Measurements from ENCODE around the gene ATP11B.

The ATP11B gene

GRCh38 chr3:182908471-182908870, 115.2 kb downstream of the ATP11B start:
- no peak for DNase-seq (ENCODE audit: low read depth in 3 of 3, low spot score in 1 of 3)

- DNase-seq (ENCODE audit: low read depth in 3 of 3, low spot score in 1 of 3) = no peak
Measured at GRCh38 chr3:182909318-182910040, 116.2 kb downstream of the ATP11B start.

DNA sequence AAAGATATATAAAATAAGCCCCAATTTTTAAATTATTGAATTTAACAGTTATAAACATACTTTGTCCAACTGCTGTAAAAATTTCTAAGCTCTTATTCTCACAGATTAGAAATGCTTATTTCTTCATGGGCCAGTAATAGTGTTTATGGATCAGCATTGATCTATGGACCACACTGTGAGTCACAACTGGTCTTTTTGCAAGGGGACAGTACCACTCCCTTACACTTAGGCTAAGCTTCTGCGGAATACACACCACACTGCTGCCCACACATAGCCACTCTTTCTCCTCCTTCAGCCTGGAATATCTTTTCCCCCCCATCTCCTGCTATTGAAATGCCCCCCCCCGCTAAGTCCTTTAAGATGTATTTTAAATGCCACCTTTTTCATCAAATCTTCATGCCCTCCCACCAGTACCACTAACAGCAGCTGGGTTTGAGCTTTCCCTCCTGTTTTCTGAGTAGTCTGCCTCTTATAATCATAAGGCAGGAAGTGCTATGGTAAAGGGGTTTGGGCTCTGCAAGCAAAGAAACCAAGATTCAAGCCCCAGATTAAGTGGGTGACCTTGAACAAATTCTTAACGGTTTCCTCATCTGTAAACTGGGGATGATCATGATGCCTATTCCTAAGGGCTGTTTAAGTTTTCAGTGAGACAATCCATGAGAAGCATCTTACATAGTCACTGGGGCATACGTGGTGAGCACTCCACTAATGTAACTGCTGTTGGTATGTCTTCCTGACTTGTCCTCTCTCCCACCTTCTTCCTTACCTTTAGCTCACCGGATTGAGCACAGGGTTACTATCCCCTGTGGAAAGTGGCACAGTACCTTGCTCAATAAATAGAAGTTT, 117.9 kb downstream of the ATP11B start:
- DNase-seq (ENCODE audit: low read depth in 3 of 3, low spot score in 1 of 3) = no peak

DNA sequence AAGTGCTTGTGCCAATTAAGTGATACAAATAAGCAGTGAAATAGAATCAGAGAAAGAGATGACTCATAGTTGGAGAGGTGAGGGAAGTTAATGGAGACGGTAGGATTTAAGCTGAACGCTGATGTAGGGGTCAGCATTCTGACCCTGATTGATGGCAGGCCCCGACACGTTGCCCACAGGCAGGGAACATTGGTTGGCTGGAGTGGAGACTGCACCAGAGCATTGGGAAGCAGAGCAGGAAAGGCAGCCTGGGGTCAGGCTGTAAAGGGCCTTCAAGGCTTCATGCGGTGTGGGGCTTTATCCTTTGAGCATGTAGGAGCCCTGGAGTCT, 118.4 kb downstream of the ATP11B start:
- no peak for DNase-seq (ENCODE audit: low read depth in 3 of 3, low spot score in 1 of 3)

GRCh38 chr3:182912474-182912873, 119.2 kb downstream of the ATP11B start:
- DNase-seq (ENCODE audit: low read depth in 3 of 3, low spot score in 1 of 3) = no peak

GRCh38 chr3:182913889-182914288, 120.6 kb downstream of the ATP11B start:
- DNase-seq (ENCODE audit: low read depth in 3 of 3, low spot score in 1 of 3) = no peak

DNA sequence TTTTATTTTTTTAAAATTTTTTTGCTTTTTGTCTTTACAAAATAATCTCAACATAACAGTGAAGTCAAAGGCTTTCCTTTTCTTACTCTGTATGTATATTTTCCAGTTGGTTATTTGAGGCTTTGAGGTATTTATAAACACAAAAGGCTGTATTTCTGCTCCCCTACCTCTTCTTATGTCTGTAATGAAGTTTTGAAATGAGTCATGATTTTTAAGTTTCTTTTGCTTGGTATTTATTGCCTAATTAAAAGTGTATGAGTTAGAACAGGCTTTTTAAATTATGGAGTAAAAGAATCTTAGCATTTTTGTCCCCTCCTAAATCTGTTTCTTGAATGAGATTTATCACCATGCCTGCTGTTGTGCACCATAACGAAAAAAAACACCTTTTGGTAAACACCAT, 121.0 kb downstream of the ATP11B start:
- no peak for DNase-seq (ENCODE audit: low read depth in 3 of 3, low spot score in 1 of 3)

DNA sequence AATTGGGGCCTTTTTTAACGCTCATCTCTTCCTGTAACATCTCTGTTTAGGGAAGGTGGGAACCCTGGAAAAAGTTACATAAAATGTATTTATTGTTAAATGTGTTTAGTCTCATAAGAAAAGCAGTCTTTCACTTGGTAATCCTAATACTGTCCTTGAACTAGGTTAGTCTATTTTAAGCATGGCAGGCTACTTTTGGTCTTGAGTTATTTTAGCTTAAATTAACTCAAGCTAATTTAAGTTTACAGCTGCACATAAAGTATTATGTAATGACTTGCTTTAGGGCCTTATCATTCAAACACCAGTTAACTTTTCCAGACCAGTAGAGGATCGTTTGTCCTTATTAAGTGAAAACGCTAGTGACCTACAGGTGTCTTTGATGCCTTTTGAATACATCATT, 123.8 kb downstream of the ATP11B start:
- no peak for DNase-seq (ENCODE audit: low read depth in 3 of 3, low spot score in 1 of 3)

- no peak for DNase-seq (ENCODE audit: low read depth in 3 of 3, low spot score in 1 of 3)
Measured at GRCh38 chr3:182919866-182920357, 126.6 kb downstream of the ATP11B start.

DNA sequence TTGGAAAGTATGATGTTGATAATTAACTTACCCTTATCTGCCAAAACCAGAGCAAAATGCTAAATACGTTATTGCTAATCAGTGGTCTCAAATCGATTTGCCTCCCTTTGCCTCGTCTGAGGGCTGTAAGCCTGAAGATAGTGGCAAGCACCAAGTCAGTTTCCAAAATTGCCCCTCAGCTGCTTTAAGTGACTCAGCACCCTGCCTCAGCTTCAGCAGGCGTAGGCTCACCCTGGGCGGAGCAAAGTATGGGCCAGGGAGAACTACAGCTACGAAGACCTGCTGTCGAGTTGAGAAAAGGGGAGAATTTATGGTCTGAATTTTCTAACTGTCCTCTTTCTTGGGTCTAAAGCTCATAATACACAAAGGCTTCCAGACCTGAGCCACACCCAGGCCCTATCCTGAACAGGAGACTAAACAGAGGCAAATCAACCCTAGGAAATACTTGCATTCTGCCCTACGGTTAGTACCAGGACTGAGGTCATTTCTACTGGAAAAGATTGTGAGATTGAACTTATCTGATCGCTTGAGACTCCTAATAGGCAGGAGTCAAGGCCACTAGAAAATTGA, 127.3 kb downstream of the ATP11B start:
- no peak for DNase-seq (ENCODE audit: low read depth in 3 of 3, low spot score in 1 of 3)

DNA sequence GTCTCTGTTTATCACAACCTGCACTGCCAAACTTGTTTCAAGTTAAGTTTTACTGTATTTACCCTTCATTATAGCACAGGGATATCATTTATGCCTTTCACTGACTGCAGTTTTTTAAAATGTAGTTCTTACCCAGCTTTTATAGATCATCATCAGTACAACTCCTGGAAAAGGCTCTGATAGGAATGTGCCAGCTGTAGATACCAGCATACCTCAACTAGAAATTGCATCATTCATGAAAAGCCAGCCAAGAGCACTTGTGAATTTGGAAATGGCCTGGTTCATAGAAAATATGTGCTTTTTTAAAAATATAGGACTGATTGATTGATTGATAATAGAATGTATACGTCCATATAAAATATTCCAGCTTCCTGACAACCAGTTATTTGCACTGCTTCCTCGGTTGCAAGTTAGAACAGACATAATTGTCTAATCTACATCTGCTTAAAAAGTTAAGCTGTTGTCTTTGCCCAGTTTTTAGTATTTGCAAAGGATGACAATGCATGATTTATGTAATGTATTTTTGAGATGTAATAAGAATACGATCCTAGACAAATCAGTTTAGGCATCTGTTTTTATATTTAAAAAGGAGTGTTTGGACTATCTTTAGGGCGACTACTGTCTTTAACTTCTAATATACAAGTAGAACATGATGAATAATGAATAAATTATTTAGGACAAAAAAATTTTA, 128.5 kb downstream of the ATP11B start:
- no peak for DNase-seq (ENCODE audit: low read depth in 3 of 3, low spot score in 1 of 3)

DNA sequence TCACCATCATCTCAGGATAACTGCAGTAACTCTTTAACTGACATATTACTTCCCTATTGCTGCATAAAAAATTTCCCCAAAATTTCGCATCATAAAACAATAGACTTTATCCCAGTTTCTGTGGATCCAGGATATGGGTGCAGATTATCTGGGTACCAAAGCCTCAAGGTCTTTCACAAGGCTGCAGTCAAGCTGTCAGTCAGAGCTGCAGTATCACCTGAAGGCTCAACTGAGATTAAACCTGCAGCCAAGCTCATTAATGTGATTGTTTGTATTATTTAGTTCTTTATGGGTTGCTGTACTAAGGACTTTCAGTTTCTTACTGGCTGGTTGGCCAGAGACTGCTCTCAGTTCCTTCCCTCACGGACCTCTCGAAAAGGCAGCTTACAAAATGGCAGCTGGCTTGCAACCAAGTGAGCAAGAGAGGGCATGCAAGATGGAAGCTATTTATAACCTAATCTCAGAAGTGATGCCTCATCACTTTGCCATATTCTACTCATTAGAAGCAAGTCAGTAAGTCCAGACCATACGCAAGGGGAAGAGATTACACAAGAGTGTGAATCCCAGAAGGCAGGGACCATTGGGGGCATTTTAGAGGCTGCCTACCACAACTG, 132.1 kb downstream of the ATP11B start:
- no peak for DNase-seq (ENCODE audit: low read depth in 3 of 3, low spot score in 1 of 3)

GRCh38 chr3:182925944-182926337, 132.6 kb downstream of the ATP11B start:
- DNase-seq (ENCODE audit: low read depth in 3 of 3, low spot score in 1 of 3) = no peak

DNA sequence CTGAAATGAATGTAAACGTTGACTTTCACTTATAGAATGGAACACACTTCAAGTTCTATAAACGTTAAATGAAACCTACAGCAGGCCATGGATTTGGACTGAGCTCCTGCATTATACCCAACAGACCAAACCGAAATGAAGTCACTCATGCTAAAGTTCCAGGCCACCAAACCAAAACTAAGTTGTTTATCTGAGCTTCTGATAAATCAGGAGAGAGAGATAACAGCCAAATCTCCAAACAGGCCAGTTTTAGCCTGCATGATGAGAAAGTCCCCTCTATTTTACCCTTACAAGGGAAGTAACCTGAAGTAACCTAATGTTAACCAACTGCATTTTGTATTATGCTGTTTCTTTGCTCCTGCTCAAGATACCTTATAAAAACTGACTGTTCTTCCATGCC, 142.5 kb downstream of the ATP11B start:
- no peak for DNase-seq (ENCODE audit: low read depth in 3 of 3, low spot score in 1 of 3)

GRCh38 chr3:182936239-182936917, 143.1 kb downstream of the ATP11B start:
- no peak for DNase-seq (ENCODE audit: low read depth in 3 of 3, low spot score in 1 of 3)

DNA sequence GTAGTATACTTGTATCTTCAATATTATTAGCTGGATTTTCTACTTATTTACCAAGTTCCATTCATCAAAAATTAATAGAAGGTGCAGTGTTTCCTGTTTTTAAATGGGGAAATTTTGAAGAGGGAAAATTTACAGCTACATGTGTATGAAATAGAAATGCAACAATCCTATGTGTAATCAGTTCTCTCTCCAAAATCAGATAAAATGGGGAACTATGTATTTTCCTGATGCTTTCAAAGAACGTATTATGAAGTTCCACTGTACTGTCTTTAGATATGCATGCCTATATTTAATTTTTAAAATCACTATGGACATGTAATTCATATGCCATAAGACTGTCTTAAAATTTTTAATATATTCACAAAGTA, 143.6 kb downstream of the ATP11B start:
- no peak for DNase-seq (ENCODE audit: low read depth in 3 of 3, low spot score in 1 of 3)

- no peak for DNase-seq (ENCODE audit: low read depth in 3 of 3, low spot score in 1 of 3)
Measured at GRCh38 chr3:182937293-182938051, 144.2 kb downstream of the ATP11B start.

DNA sequence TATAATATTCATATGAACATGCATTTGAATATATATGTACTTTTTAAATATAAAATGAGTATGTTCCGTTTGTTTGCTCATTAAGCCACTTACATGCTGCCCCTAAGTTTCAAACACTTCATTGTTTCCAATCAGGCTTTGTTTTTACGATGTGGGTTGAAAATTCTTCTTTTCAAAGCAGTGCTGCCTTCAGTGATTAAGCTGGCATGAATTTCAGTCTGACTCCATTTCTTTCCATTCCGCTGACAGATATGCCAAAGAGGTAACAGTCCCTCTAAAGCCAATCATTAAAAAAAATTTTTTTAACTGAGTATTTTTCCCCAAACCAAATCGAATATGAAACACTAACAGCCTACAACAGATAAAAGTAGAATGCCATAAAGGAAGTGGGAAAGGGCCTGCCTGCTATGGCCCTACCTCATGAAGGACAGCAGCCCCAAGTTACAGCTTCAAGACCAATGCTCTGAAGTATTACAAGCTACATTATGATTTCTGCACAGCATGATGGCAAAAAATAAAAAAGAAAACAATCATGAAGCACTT, 147.0 kb downstream of the ATP11B start:
- no peak for DNase-seq (ENCODE audit: low read depth in 3 of 3, low spot score in 1 of 3)

- DNase-seq (ENCODE audit: low read depth in 3 of 3, low spot score in 1 of 3) = no peak
Measured at GRCh38 chr3:182941719-182942118, 148.4 kb downstream of the ATP11B start.

DNA sequence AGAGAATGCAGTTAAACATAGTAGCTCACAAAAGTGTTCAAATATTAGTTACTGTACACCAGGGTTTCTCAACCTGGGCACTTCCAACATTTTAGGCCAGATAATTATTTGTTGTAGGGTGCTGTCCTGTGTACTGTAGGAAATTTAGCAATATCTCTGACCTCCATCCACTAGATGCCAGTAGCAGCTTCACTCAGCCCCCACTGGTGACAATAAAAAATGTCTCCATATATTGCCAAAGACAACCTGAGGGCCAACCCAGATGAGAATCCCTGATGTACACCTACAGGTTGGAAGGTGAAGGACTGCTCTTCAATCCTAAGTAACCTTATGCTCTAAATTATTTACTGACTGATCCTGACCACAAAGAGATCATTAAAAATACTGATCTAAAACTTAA, 154.6 kb downstream of the ATP11B start:
- no peak for DNase-seq (ENCODE audit: low read depth in 3 of 3, low spot score in 1 of 3)

Measured in stimulated activated CD4-positive, alpha-beta T cell treated with anti-CD3 and anti-CD28 coated beads, TNF-alpha, amount 100 ng/mL, for 1 hour (primary cell).